Esophagus squamous epithelium (tissue), 4 donors: Measurements from ENCODE around the gene CDC23.

Experiments used
- CTCF ChIP-seq, 6 experiments: fragments of 450-650 bp in 4 of 6; fragments of 200-600 bp in 2 of 6; sonication (generic) in 2 of 6; IDR thresholded peaks; one replicate each; pipeline ENCODE4 v1.5.1; 2016 to 2019; ENCODE audit warnings: antibody characterized with exemption in 6 of 6, mild to moderate bottlenecking in 4 of 6, moderate library complexity in 4 of 6
- POLR2A ChIP-seq, 4 donors: fragments of 450-650 bp; IDR thresholded peaks; one replicate each; pipeline ENCODE4 v1.6.1; 2017; ENCODE audit warnings: antibody characterized with exemption in 4 of 4, mild to moderate bottlenecking in 4 of 4, moderate library complexity in 3 of 4

- TF ChIP-seq CTCF (IDR thresholded peaks at IDR 0.05) (no peak), POLR2A (IDR thresholded peaks at IDR 0.05) (no peak)
Measured at GRCh38 chr5:138229387-138229786, 16.3 kb upstream of the CDC23 start.
